Inferior parietal cortex (tissue), 1 donor: ENCODE results near the gene MLXIP.

Experiments used
- DNase-seq: peaks from one replicate; pipeline ENCODE4 v3.0.0-alpha.2; 2016; ENCODE audit errors: extremely low spot score

The MLXIP gene

GRCh38 chr12:122183588-122183940 lies 105.0 kb downstream of the MLXIP start:
- DNase-seq, result no peak

GRCh38 chr12:122184517-122184916 lies 106.0 kb downstream of the MLXIP start:
- no peak for DNase-seq

GRCh38 chr12:122185079-122185478 lies 106.5 kb downstream of the MLXIP start:
- DNase-seq, result no peak

GRCh38 chr12:122185494-122186082 lies 107.0 kb downstream of the MLXIP start:
- no peak for DNase-seq

GRCh38 chr12:122187466-122187865 lies 108.9 kb downstream of the MLXIP start:
- no peak for DNase-seq

- no peak for DNase-seq
Measured at GRCh38 chr12:122189626-122190475, 111.3 kb downstream of the MLXIP start.

GRCh38 chr12:122190842-122191668 lies 112.5 kb downstream of the MLXIP start:
- DNase-seq, result peak; percentile 56

- DNase-seq, result no peak
Measured at GRCh38 chr12:122192441-122192840, 113.9 kb downstream of the MLXIP start.

- DNase-seq, result no peak
Measured at GRCh38 chr12:122194804-122195203, 116.2 kb downstream of the MLXIP start.

GRCh38 chr12:122195405-122195804 lies 116.8 kb downstream of the MLXIP start:
- DNase-seq, result no peak
